ENCODE measurements around the gene AIFM3.

Gene AIFM3

GRCh38 chr22:20981787-20982562 is 14.9 kb downstream of the AIFM3 start, which contains the start of gene LZTR1:
Gene LZTR1 (plus strand): TSS chr22:20982297. CDS start chr22:20982372, 75 bp downstream.
- peak within 1 kb of the TSS; percentile 100 for H3K4me3 ChIP-seq (ENCODE audit: low read length)
- peak within 1 kb of the TSS; percentile 59 for H3K27ac ChIP-seq (ENCODE audit: low read depth, low read length)
- H3K36me3 ChIP-seq (ENCODE audit: control insufficient read depth, low read length), result peaks cover 29% of the 10 kb centered on the region
- H3K79me2 ChIP-seq (ENCODE audit: control insufficient read depth, low read length), result peaks cover 29% of the 10 kb centered on the region
- peak within 1 kb of the TSS; percentile 92 for H3K4me2 ChIP-seq (ENCODE audit: low read length)
- no peak for TF ChIP-seq EZH2phosphoT487 (IDR thresholded peaks at IDR 0.05; ENCODE audit: borderline replicate concordance, low read length)
- TF ChIP-seq CTCF (IDR thresholded peaks at IDR 0.05; ENCODE audit: low read depth, low read length, poor library complexity, severe bottlenecking), result peak; percentile 82
- H3K9me2 ChIP-seq (replicated peaks; ENCODE audit: control insufficient read depth, low read length), result no peaks in the 10 kb centered on the region
- no peaks in the 10 kb centered on the region for H3F3A ChIP-seq (ENCODE audit: control insufficient read depth, insufficient read depth)
- H3K4me1 ChIP-seq (ENCODE audit: control insufficient read depth, low read length), result peaks cover 20% of the 10 kb centered on the region
- H3K9me3 ChIP-seq (ENCODE audit: control insufficient read depth, insufficient read depth, low read length), result peaks cover 11% of the 10 kb centered on the region; the same call in 1 of the 2 replicates
- H4K20me1 ChIP-seq (ENCODE audit: control insufficient read depth, insufficient read depth, low read depth, low read length), result no peaks in the 10 kb centered on the region
- H3K27me3 ChIP-seq (ENCODE audit: control insufficient read depth, low read length), result no peaks in the 10 kb centered on the region

- H3K4me3 ChIP-seq (ENCODE audit: low read length), result peak overlapping the region; percentile 100
- no peaks in the 10 kb centered on the region for H3F3A ChIP-seq (ENCODE audit: control insufficient read depth, insufficient read depth)
- no peaks in the 10 kb centered on the region for H3K27me3 ChIP-seq (ENCODE audit: control insufficient read depth, low read length)
- peaks cover 20% of the 10 kb centered on the region for H3K4me1 ChIP-seq (ENCODE audit: control insufficient read depth, low read length)
- H3K27ac ChIP-seq (ENCODE audit: low read depth, low read length), result peak overlapping the region; percentile 59; the same call in 1 of the 2 replicates
- H3K36me3 ChIP-seq (ENCODE audit: control insufficient read depth, low read length), result peaks cover 31% of the 10 kb centered on the region
- H3K4me2 ChIP-seq (ENCODE audit: low read length), result peak overlapping the region; percentile 92
- H4K20me1 ChIP-seq (ENCODE audit: control insufficient read depth, insufficient read depth, low read depth, low read length), result no peaks in the 10 kb centered on the region
- no peaks in the 10 kb centered on the region for H3K9me2 ChIP-seq (replicated peaks; ENCODE audit: control insufficient read depth, low read length)
- H3K79me2 ChIP-seq (ENCODE audit: control insufficient read depth, low read length), result peaks cover 29% of the 10 kb centered on the region
- TF ChIP-seq EZH2phosphoT487 (IDR thresholded peaks at IDR 0.05; ENCODE audit: borderline replicate concordance, low read length) (no peak), CTCF (IDR thresholded peaks at IDR 0.05; ENCODE audit: low read depth, low read length, poor library complexity, severe bottlenecking) (no peak)
- peaks cover 11% of the 10 kb centered on the region; the same call in 1 of the 2 replicates for H3K9me3 ChIP-seq (ENCODE audit: control insufficient read depth, insufficient read depth, low read length)
These were observed 15.5 kb downstream of the AIFM3 start for GRCh38 chr22:20982563-20982882.

GRCh38 chr22:20983081-20983771 is 16.2 kb downstream of the AIFM3 start:
- no peak for TF ChIP-seq CTCF (IDR thresholded peaks at IDR 0.05; ENCODE audit: low read depth, low read length, poor library complexity, severe bottlenecking)
- TF ChIP-seq EZH2phosphoT487 (IDR thresholded peaks at IDR 0.05; ENCODE audit: borderline replicate concordance, low read length), result no peak
- H3K4me1 ChIP-seq (ENCODE audit: control insufficient read depth, low read length), result peaks cover 20% of the 10 kb centered on the region
- H3K27me3 ChIP-seq (ENCODE audit: control insufficient read depth, low read length), result no peaks in the 10 kb centered on the region
- peak overlapping the region; percentile 92 for H3K4me2 ChIP-seq (ENCODE audit: low read length)
- H4K20me1 ChIP-seq (ENCODE audit: control insufficient read depth, insufficient read depth, low read depth, low read length), result no peaks in the 10 kb centered on the region
- peaks cover 29% of the 10 kb centered on the region for H3K79me2 ChIP-seq (ENCODE audit: control insufficient read depth, low read length)
- H3K9me3 ChIP-seq (ENCODE audit: control insufficient read depth, insufficient read depth, low read length), result peaks cover 10% of the 10 kb centered on the region; the same call in 1 of the 2 replicates
- peak overlapping the region; percentile 100 for H3K4me3 ChIP-seq (ENCODE audit: low read length)
- H3F3A ChIP-seq (ENCODE audit: control insufficient read depth, insufficient read depth), result no peaks in the 10 kb centered on the region
- no peak overlapping the region for H3K27ac ChIP-seq (ENCODE audit: low read depth, low read length)
- peaks cover 38% of the 10 kb centered on the region for H3K36me3 ChIP-seq (ENCODE audit: control insufficient read depth, low read length)
- H3K9me2 ChIP-seq (replicated peaks; ENCODE audit: control insufficient read depth, low read length), result no peaks in the 10 kb centered on the region
